T-cell (primary cell): ENCODE measurements around the gene ADM5. TPM values are rescaled to one million over a fixed set of nuclear protein-coding genes. Genes with fewer than 3 reads are reported as not detected.

ENCODE experiments used
- ATAC-seq, 4 experiments: fragments of 200-7000 bp in 3 of 4; fragments of 150-1000 bp in 1 of 4; cut with Tn5 transposase; replicated peaks in 1 of 4; 1 replicate in 3 of 4; 2 replicates in 1 of 4; pipeline ENCODE4 v1.10.0; 2021; ENCODE audit warnings: moderate library complexity in 3 of 4, mild to moderate bottlenecking in 2 of 4, moderate number of reproducible peaks in 1 of 4
- CTCF ChIA-PET, 2 donors: fragments of 300-600 bp; sonication (Branson Sonifier 250); formaldehyde crosslinking; loops; one replicate each; lab custom pipeline; 2022; ENCODE audit warnings: antibody characterized with exemption in 2 of 2; lab: Charles Lee
- POLR2A ChIA-PET, 2 donors: fragments of 300-600 bp; sonication (Branson Sonifier 250); formaldehyde crosslinking; loops; one replicate each; lab custom pipeline; 2022; ENCODE audit warnings: antibody characterized with exemption in 2 of 2; lab: Charles Lee
- DNase-seq, 35 experiments: peaks; one replicate each; pipeline versions ENCODE4 v3.0.0 to v3.0.0-alpha.2; 2013 to 2023
- H3K27ac ChIP-seq: one replicate; pipeline ENCODE4 v1.5.1; 2013; ENCODE audit warnings: low read length
- H3K27me3 ChIP-seq, 2 experiments: replicated peaks in 1 of 2; 1 replicate in 1 of 2; 2 replicates in 1 of 2; pipeline versions ENCODE4 v1.6.1 to v1.7.0; 2013; ENCODE audit warnings: low read length in 1 of 2, mixed read lengths in 1 of 2; ENCODE audit not compliant: control insufficient read depth in 2 of 2, insufficient read depth in 2 of 2; ENCODE audit errors: extremely low read depth in 1 of 2
- H3K36me3 ChIP-seq, 2 donors: 1 replicate in 1 of 2; 2 replicates in 1 of 2; pipeline versions ENCODE4 v1.6.1 to v1.7.0; 2013; ENCODE audit warnings: low read length in 1 of 2; ENCODE audit not compliant: control insufficient read depth in 2 of 2, insufficient read depth in 1 of 2; ENCODE audit errors: extremely low read depth in 1 of 2
- H3K4me1 ChIP-seq, 2 experiments: 1 replicate in 1 of 2; 2 replicates in 1 of 2; pipeline versions ENCODE4 v1.6.1 to v1.7.0; 2013; ENCODE audit warnings: low read length in 2 of 2, mixed read lengths in 1 of 2; ENCODE audit not compliant: insufficient read depth in 2 of 2, control insufficient read depth in 1 of 2; ENCODE audit errors: extremely low read depth in 1 of 2
- H3K4me3 ChIP-seq, 2 donors: 1 replicate in 1 of 2; 2 replicates in 1 of 2; pipeline versions ENCODE4 v1.5.1 to v1.7.0; 2013; ENCODE audit warnings: mild to moderate bottlenecking in 2 of 2, low read length in 1 of 2, moderate library complexity in 1 of 2; ENCODE audit not compliant: control insufficient read depth in 1 of 2; ENCODE audit errors: extremely low read depth in 1 of 2
- H3K9me3 ChIP-seq: 2 replicates; pipeline ENCODE4 v1.7.0; 2013
- H3K27ac Mint-ChIP-seq, 2 donors: one replicate each; pipeline ENCODE4 v1.8.0; 2020 to 2021; ENCODE audit warnings: mild to moderate bottlenecking in 2 of 2, mixed read lengths in 2 of 2
- H3K27me3 Mint-ChIP-seq, 2 donors: one replicate each; pipeline ENCODE4 v1.8.0; 2021 to 2022; ENCODE audit warnings: mixed read lengths in 2 of 2
- H3K36me3 Mint-ChIP-seq: one replicate; pipeline ENCODE4 v1.8.0; 2021; ENCODE audit warnings: mixed read lengths
- H3K4me1 Mint-ChIP-seq, 3 donors: one replicate each; pipeline ENCODE4 v1.8.0; 2020 to 2022; ENCODE audit warnings: mixed read lengths in 3 of 3, mild to moderate bottlenecking in 1 of 3
- H3K4me3 Mint-ChIP-seq, 3 donors: one replicate each; pipeline ENCODE4 v1.8.0; 2020 to 2022; ENCODE audit warnings: mild to moderate bottlenecking in 3 of 3, mixed read lengths in 3 of 3, moderate library complexity in 3 of 3
- H3K9me3 Mint-ChIP-seq, 3 donors: one replicate each; pipeline ENCODE4 v1.8.0; 2020 to 2022; ENCODE audit warnings: mixed read lengths in 3 of 3
- WGBS: methylation state at CpG from one replicate; pipeline ENCODE4 v1.1.5; 2013; ENCODE audit warnings: missing lambda C conversion rate; ENCODE audit not compliant: insufficient coverage; 5-methylcytosine and 5-hydroxymethylcytosine counted together
- total RNA-seq, 35 experiments: library from RNA in 6 of 35; stranded (reverse) in 6 of 35; fragments of 120-200 nt in 1 of 35; gene quantifications; one replicate each; pipeline versions ENCODE4 v1.2.1 to v1.2.4 and lab custom pipeline; 2013 to 2026

Gene ADM5
- total RNA-seq, 5 donors from 2014 or later (not counting 1 experiment from before 2014, with no cell fraction given), result 3.5 to 6.4 (median 5.6) TPM

DNA sequence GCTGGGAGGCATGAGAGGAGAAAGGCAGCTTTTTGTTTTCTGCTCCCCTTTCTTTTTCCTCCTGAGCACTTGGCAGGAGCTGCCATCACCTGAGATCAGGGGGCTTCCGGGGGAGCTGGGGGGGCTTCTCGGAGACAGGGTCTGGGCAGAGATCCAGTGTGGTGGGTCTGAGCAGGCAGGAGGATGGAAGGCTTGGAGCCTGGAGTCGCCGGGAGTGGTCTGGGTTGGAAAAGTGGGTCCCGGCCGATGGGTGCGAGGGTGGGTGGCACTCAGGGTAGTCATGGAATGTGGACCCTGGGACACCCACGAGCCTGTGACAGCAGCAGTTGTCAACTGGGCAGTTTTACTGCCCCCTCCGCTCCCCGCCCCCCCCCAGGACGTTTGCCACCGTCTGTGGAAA lies 2.2 kb upstream of the ADM5 start:
- POLR2A ChIA-PET, result no interaction called here
- H3K9me3 Mint-ChIP-seq, result no peaks in the 10 kb centered on the region
- 83% methylated on average over 2 of the region's 12 CpGs for WGBS
- Histone ChIP-seq H3K9me3 (no peaks in the 10 kb centered on the region), H3K27ac (no peak overlapping the region), H3K36me3 (peaks cover 11 to 49% of the 10 kb centered on the region in 2 donors), H3K4me3 (no peak overlapping the region), H3K4me1 (peaks cover 4 to 33% of the 10 kb centered on the region in 2 experiments), H3K27me3 (peaks cover 5 to 34% of the 10 kb centered on the region in 2 experiments)
- H3K27me3 Mint-ChIP-seq, result peaks cover 13 to 15% of the 10 kb centered on the region in 2 donors
- H3K4me3 Mint-ChIP-seq, result no peak overlapping the region
- ATAC-seq, result no peak
- H3K27ac Mint-ChIP-seq, result no peak overlapping the region
- peaks cover 19 to 26% (median 24%) of the 10 kb centered on the region in 3 donors for H3K4me1 Mint-ChIP-seq
- H3K36me3 Mint-ChIP-seq, result peaks cover 28% of the 10 kb centered on the region
- DNase-seq, result no peak
- CTCF ChIA-PET, result interaction anchor here in 1 of 2 donors (0.6 kb wide), 1 partner anchor 506 kb away, joined by 4 read pairs; no protein-coding TSS in a partner anchor

DNA sequence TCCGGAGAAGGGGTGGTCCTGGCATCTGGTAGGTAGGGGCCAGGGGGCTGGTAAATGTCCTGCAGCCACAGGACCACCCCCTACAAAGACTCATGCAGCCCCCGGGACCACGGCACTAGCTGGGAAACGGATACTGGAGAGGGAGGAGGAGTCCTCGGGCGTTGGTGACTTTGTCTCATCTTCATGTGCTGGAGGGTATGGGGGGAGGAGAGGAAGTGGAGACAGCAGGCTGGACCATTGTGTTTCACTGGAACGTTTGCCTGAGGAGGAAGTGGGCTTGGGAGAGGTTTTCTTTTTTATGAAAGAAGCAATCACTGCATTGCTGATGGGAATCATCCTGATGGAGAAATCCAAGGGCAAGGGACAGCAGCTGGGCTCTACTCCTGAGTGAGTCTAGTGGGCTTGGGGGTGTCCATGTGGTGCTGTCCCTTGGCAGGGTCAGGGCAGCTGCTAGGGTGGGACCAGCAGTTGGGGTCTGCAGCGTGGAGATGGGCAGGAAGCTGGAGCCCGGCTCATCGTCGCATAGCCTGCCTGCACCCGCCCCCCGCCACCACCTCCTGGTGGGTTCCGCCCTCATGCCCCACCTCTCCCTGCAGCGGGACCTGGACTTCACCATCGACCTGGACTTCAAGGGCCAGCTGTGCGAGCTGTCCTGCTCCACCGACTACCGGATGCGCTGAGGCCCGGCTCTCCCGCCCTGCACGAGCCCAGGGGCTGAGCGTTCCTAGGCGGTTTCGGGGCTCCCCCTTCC lies 1.7 kb upstream of the ADM5 start:
- POLR2A ChIA-PET, result no interaction called here
- Histone ChIP-seq H3K4me3 (no peak overlapping the region), H3K27ac (no peak overlapping the region), H3K27me3 (peaks cover 5 to 40% of the 10 kb centered on the region in 2 experiments), H3K4me1 (peaks cover 4 to 33% of the 10 kb centered on the region in 2 experiments), H3K36me3 (peaks cover 11 to 45% of the 10 kb centered on the region in 2 donors), H3K9me3 (no peaks in the 10 kb centered on the region)
- no peak overlapping the region for H3K27ac Mint-ChIP-seq
- no peak overlapping the region for H3K4me3 Mint-ChIP-seq
- peaks cover 24% of the 10 kb centered on the region for H3K36me3 Mint-ChIP-seq
- DNase-seq (no peak), ATAC-seq (no peak)
- WGBS, result 71% methylated on average over 10 of the region's 26 CpGs
- H3K9me3 Mint-ChIP-seq, result no peaks in the 10 kb centered on the region
- peaks cover 13 to 21% of the 10 kb centered on the region in 2 donors for H3K27me3 Mint-ChIP-seq
- CTCF ChIA-PET, result interaction anchor here in 1 of 2 donors (0.6 kb wide), 1 partner anchor 39 kb away, joined by 3 read pairs; no protein-coding TSS in a partner anchor
- peaks cover 19 to 26% (median 23%) of the 10 kb centered on the region in 3 donors for H3K4me1 Mint-ChIP-seq

DNA sequence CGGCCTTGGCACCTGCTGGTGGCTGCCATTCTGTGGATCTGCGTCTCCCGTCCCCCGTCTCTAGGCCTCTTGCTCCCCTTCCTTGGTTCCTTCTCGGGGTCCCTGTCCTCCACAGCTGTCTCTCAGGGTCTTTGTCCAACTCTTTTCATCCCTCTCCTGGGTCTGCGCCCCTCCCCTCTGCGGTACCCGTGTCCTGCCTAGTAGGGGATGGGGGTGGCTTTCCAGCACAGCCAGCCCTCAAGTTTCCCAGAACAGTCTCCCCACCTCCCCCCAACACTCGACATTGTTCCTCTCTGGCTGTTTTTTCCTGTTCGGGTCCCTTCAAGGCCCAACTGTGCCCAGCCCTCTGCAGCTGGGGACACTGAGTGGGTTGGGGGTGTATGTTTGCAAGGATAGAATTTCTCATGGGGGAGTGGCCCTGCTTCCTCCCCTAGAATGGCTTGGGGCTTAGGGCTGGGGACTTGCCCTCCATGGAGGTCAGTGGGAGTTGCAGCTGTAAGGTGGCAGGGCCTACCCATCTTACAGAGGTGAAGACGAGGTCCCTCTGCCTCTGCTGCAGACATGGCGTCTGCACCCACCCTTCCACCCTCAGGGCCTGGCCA lies 762 bp upstream of the ADM5 start:
- Histone ChIP-seq H3K9me3 (no peaks in the 10 kb centered on the region), H3K36me3 (peaks cover 10 to 39% of the 10 kb centered on the region in 2 donors), H3K27ac (no peak overlapping the region), H3K27me3 (peaks cover 5 to 46% of the 10 kb centered on the region in 2 experiments), H3K4me3 (no peak overlapping the region), H3K4me1 (peaks cover 4 to 33% of the 10 kb centered on the region in 2 experiments)
- peaks cover 19 to 26% (median 25%) of the 10 kb centered on the region in 3 donors for H3K4me1 Mint-ChIP-seq
- peaks cover 13 to 26% of the 10 kb centered on the region in 2 donors for H3K27me3 Mint-ChIP-seq
- no peak overlapping the region for H3K27ac Mint-ChIP-seq
- CTCF ChIA-PET, result interaction anchor here in 1 of 2 donors (0.6 kb wide), 1 partner anchor 40 kb away, joined by 3 read pairs; no protein-coding TSS in a partner anchor
- WGBS, result 87% methylated on average over 3 of the region's 12 CpGs
- peak overlapping the region in 1 of 3 donors; percentile 8 for H3K4me3 Mint-ChIP-seq
- ATAC-seq, result no peak
- H3K36me3 Mint-ChIP-seq, result peaks cover 24% of the 10 kb centered on the region
- POLR2A ChIA-PET, result no interaction called here
- H3K9me3 Mint-ChIP-seq, result no peaks in the 10 kb centered on the region
- no peak for DNase-seq

GRCh38 chr19:49690079-49690655 lies 773 bp downstream of the ADM5 start:
- DNase-seq, result no peak
- peak in 3 of 4 experiments; percentile 16 to 17 (median 17) for ATAC-seq
- H3K27ac Mint-ChIP-seq, result peak overlapping the region; percentile 73
- 42% methylated on average over 39 of the region's 39 CpGs for WGBS
- Histone ChIP-seq H3K36me3 (peaks cover 4 to 23% of the 10 kb centered on the region in 2 donors), H3K4me3 (peak overlapping the region; percentile 52 to 60), H3K9me3 (no peaks in the 10 kb centered on the region), H3K27ac (no peak overlapping the region), H3K27me3 (peaks cover 5 to 46% of the 10 kb centered on the region in 2 experiments), H3K4me1 (peaks cover 4 to 27% of the 10 kb centered on the region in 2 experiments)
- ChIA-PET CTCF (no interaction called here), POLR2A (no interaction called here)
- H3K27me3 Mint-ChIP-seq, result peaks cover 13 to 26% of the 10 kb centered on the region in 2 donors
- peaks cover 13% of the 10 kb centered on the region for H3K36me3 Mint-ChIP-seq
- peak overlapping the region; percentile 82 to 89 (median 85) for H3K4me3 Mint-ChIP-seq
- H3K4me1 Mint-ChIP-seq, result peaks cover 19 to 26% (median 25%) of the 10 kb centered on the region in 3 donors
- no peaks in the 10 kb centered on the region for H3K9me3 Mint-ChIP-seq

GRCh38 chr19:49690656-49691242 lies 1.4 kb downstream of the ADM5 start, which contains the start of gene CPT1C:
TSS of gene CPT1C (plus strand) at chr19:49691116. CDS start at chr19:49692253, 1,137 bp downstream.
- Mint-ChIP-seq H3K36me3 (peaks cover 8% of the 10 kb centered on the region), H3K27ac (peak within 1 kb of the TSS; percentile 73), H3K4me1 (peaks cover 19 to 26% (median 25%) of the 10 kb centered on the region in 3 donors), H3K4me3 (peak within 1 kb of the TSS; percentile 82 to 89 (median 85)), H3K9me3 (no peaks in the 10 kb centered on the region), H3K27me3 (peaks cover 13 to 26% of the 10 kb centered on the region in 2 donors)
- Histone ChIP-seq H3K36me3 (peaks cover 4 to 18% of the 10 kb centered on the region in 2 donors), H3K27ac (no peak within 1 kb of the TSS), H3K9me3 (no peaks in the 10 kb centered on the region), H3K27me3 (peaks cover 5 to 46% of the 10 kb centered on the region in 2 experiments), H3K4me3 (peak within 1 kb of the TSS; percentile 52 to 60), H3K4me1 (peaks cover 4 to 27% of the 10 kb centered on the region in 2 experiments)
- 5% methylated on average over 35 of the region's 38 CpGs for WGBS
- ATAC-seq (peak; percentile 56 to 76 (median 72)), DNase-seq (peak in 24 of 35 experiments; percentile 13 to 64 (median 44))
- ChIA-PET POLR2A (no interaction called here), CTCF (no interaction called here)
